K562 (cell line): ENCODE results near the gene SLC39A11. TPM values are rescaled to one million over a fixed set of nuclear protein-coding genes. Genes with fewer than 3 reads are reported as not detected.

Experiments used
- ATAC-seq: fragments of 200-7000 bp; cut with Tn5 transposase; 3 replicates; pipeline ENCODE4 v1.9.1; 2020; ENCODE audit warnings: moderate library complexity
- BruUV-seq: library from RNA; stranded (reverse); fragments of 400-500 nt; replicated peaks from 2 replicates; lab custom pipeline; 2021; lab: Mats Ljungman, UMichigan
- CTCF ChIA-PET: fragments of 300-600 bp; formaldehyde crosslinking; extraction: SDS; loops from one replicate; lab custom pipeline; 2021; ENCODE audit warnings: low intra/inter-chr PET ratio; lab: Yijun Ruan, JAX
- POLR2A ChIA-PET: fragments of 300-600, 350-650 bp; sonication (Branson Sonifier 250); formaldehyde crosslinking; extraction: SDS; loops from one replicate; lab custom pipeline; 2021; ENCODE audit warnings: antibody characterized with exemption, inconsistent platforms; lab: Yijun Ruan, JAX
- DNase-seq, 4 experiments: peaks; one replicate each; pipeline versions ENCODE4 v3.0.0 to v3.0.0-alpha.2; 2011 to 2018; ENCODE audit warnings: low spot score in 3 of 4, mixed read lengths in 3 of 4; ENCODE audit errors: extremely low read depth in 1 of 4
- FAIRE-seq: peaks from 2 replicates; lab custom pipeline; 2011; peaks lifted over from hg19 to GRCh38; lab: Jason Lieb, UNC
- H2AFZ ChIP-seq: 2 replicates; pipeline ENCODE4 v1.6.0; 2011; ENCODE audit warnings: low read depth, low read length, control low read depth, inconsistent platforms
- H3K27ac ChIP-seq: fragments of 200-600 bp; 3 replicates; pipeline ENCODE4 v1.8.0; 2011; ENCODE audit warnings: low read depth, mild to moderate bottlenecking, control low read depth, inconsistent platforms, low read length, moderate library complexity, mixed read lengths; ENCODE audit errors: extremely low read depth
- H3K27me3 ChIP-seq, 2 experiments: fragments of 300-600 bp in 1 of 2; 2 replicates in 1 of 2; 3 replicates in 1 of 2; pipeline versions ENCODE4 v1.6.0 to v1.8.0; 2011; ENCODE audit warnings: inconsistent platforms in 2 of 2, low read length in 2 of 2, mild to moderate bottlenecking in 1 of 2, mixed read lengths in 1 of 2, moderate library complexity in 1 of 2; ENCODE audit not compliant: control insufficient read depth in 2 of 2, insufficient read depth in 2 of 2
- H3K36me3 ChIP-seq: fragments of 300-600 bp; 3 replicates; pipeline ENCODE4 v1.8.0; 2011; ENCODE audit warnings: mild to moderate bottlenecking, low read length, inconsistent platforms; ENCODE audit not compliant: control insufficient read depth, insufficient read depth
- H3K4me1 ChIP-seq, 2 experiments: fragments of 200-600 bp in 1 of 2; replicated peaks in 1 of 2; 2 replicates in 1 of 2; 3 replicates in 1 of 2; pipeline versions ENCODE4 v1.5.1 to v1.8.0; 2011; ENCODE audit warnings: inconsistent platforms in 2 of 2, low read length in 2 of 2, mild to moderate bottlenecking in 1 of 2, mixed read lengths in 1 of 2, moderate library complexity in 1 of 2; ENCODE audit not compliant: control insufficient read depth in 2 of 2, insufficient read depth in 2 of 2
- H3K4me2 ChIP-seq: 2 replicates; pipeline ENCODE4 v1.6.1; 2011; ENCODE audit warnings: low read length, control low read depth, inconsistent platforms, mixed read lengths; ENCODE audit not compliant: insufficient read depth
- H3K4me3 ChIP-seq: fragments of 200-600 bp; sonication (generic), shearing (Covaris generic); 2 replicates; pipeline ENCODE4 v1.5.1; 2016; ENCODE audit warnings: control low read depth, inconsistent platforms
- H3K79me2 ChIP-seq: fragments of 200-600 bp; 3 replicates; pipeline ENCODE4 v1.8.0; 2011; ENCODE audit warnings: low read length, inconsistent platforms; ENCODE audit not compliant: control insufficient read depth, insufficient read depth
- H3K9ac ChIP-seq, 2 experiments: 2 replicates each; pipeline versions ENCODE4 v1.6.0 to v1.6.1; 2011; ENCODE audit warnings: low read depth in 2 of 2, low read length in 2 of 2, control low read depth in 1 of 2, inconsistent platforms in 1 of 2, mild to moderate bottlenecking in 1 of 2, mixed read lengths in 1 of 2; ENCODE audit not compliant: insufficient read depth in 1 of 2
- H3K9me1 ChIP-seq: one replicate; pipeline ENCODE4 v1.6.0; 2011; ENCODE audit warnings: inconsistent platforms, mild to moderate bottlenecking, low read length, moderate library complexity; ENCODE audit not compliant: control insufficient read depth, insufficient read depth
- H3K9me3 ChIP-seq: replicated peaks from 2 replicates; pipeline ENCODE4 v1.5.1; 2011; ENCODE audit warnings: low read depth, low read length, inconsistent platforms; ENCODE audit not compliant: control insufficient read depth, insufficient read depth
- H4K20me1 ChIP-seq: replicated peaks from 2 replicates; pipeline ENCODE4 v1.6.1; 2011; ENCODE audit warnings: low read length, inconsistent platforms, mixed read lengths; ENCODE audit not compliant: control insufficient read depth, insufficient read depth
- AFF1 ChIP-seq, 2 experiments: fragments of 450-650 bp; IDR thresholded peaks; 2 replicates each; pipeline ENCODE4 v1.6.1; 2018; ENCODE audit warnings: mild to moderate bottlenecking in 2 of 2, low read depth in 1 of 2; ENCODE audit not compliant: partially characterized antibody in 2 of 2
- ARID1B ChIP-seq: fragments of 450-650 bp; IDR thresholded peaks from 2 replicates; pipeline ENCODE4 v1.6.1; 2016; ENCODE audit warnings: antibody characterized with exemption, mild to moderate bottlenecking, inconsistent platforms
- CREM ChIP-seq: IDR thresholded peaks from 2 replicates; pipeline ENCODE4 v1.6.1; 2014; ENCODE audit warnings: antibody characterized with exemption, low read depth
- JUND ChIP-seq, 2 experiments: IDR thresholded peaks; 2 replicates in 1 of 2; 3 replicates in 1 of 2; pipeline ENCODE4 v1.6.1; 2011; ENCODE audit warnings: borderline replicate concordance in 2 of 2, low read depth in 2 of 2, low read length in 2 of 2, improper control_type of control experiment in 1 of 2, missing biosample characterization in 1 of 2, missing genetic modification characterization in 1 of 2, missing genetic modification reagents in 1 of 2
- MAX ChIP-seq: sonication (generic); formaldehyde crosslinking; IDR thresholded peaks from 2 replicates; pipeline ENCODE4 v1.9.0; 2022; ENCODE audit warnings: mild to moderate bottlenecking, missing genetic modification reagents
- REST ChIP-seq, 2 experiments: fragments of 450-650 bp; formaldehyde crosslinking in 1 of 2; IDR thresholded peaks; 2 replicates each; pipeline versions ENCODE4 v1.4.0 to v1.6.1; 2014 to 2020; ENCODE audit warnings: mild to moderate bottlenecking in 2 of 2, borderline replicate concordance in 1 of 2, low read depth in 1 of 2
- SMAD4 ChIP-seq: fragments of 250-450 bp; sonication (Bioruptor Pico); conservative IDR thresholded peaks from 2 replicates; pipeline ENCODE4 v1.8.0; 2021; ENCODE audit warnings: inconsistent platforms, mild to moderate bottlenecking, moderate library complexity
- TEAD4 ChIP-seq, 2 experiments: sonication (generic) in 1 of 2; formaldehyde crosslinking in 1 of 2; IDR thresholded peaks; 2 replicates each; pipeline versions ENCODE4 v1.6.1 to v1.8.0; 2012 to 2022; ENCODE audit warnings: borderline replicate concordance in 1 of 2, inconsistent platforms in 1 of 2, low read length in 1 of 2, mild to moderate bottlenecking in 1 of 2, missing genetic modification reagents in 1 of 2
- WGBS: fragments of 100-300 bp; shearing (Covaris generic); methylation state at CpG from one replicate; pipeline ENCODE4 v1.1.6; 2016; ENCODE audit warnings: low coverage, mixed read lengths; ENCODE audit not compliant: insufficient coverage; ENCODE audit errors: missing lambda C conversion rate; 5-methylcytosine and 5-hydroxymethylcytosine counted together
- in situ Hi-C: fragments of 300-500 bp; cut with MboI; formaldehyde crosslinking; loops from 4 replicates; pipeline ENCODE4 v1.15.0; 2018; ENCODE audit warnings: inconsistent platforms, mixed read lengths
- intact Hi-C: fragments of 100-400 bp; cut with micrococcal nuclease; formaldehyde crosslinking; loops from 2 replicates; pipeline ENCODE4 v1.14.2; 2022
- polyA plus RNA-seq, 8 experiments: library from polyadenylated mRNA; depleted of rRNA in 4 of 8; stranded (reverse) in 5 of 8; unstranded in 3 of 8; fragments of >200 nt; fragmentation: Nextera tagmentation in 2 of 8; fragmentation: Illumina TruSeq in 1 of 8; extraction: Ambion mirVana in 2 of 8; extraction: Trizol in 1 of 8; gene quantifications; 2 replicates each; pipeline versions ENCODE4 v1.2.1 to v1.2.3, GENCODE V29; 2011 to 2014; ENCODE audit warnings: inconsistent platforms in 1 of 8, missing spikeins in 1 of 8
- total RNA-seq, 7 experiments: library from RNA; depleted of rRNA in 6 of 7; stranded (reverse); fragments of >200 nt in 6 of 7; fragmentation: Illumina TruSeq in 2 of 7; extraction: Trizol in 2 of 7; gene quantifications; 2 replicates each; pipeline versions ENCODE4 v1.2.1 to v1.2.3, GENCODE V29; 2011 to 2021; ENCODE audit warnings: low replicate concordance in 1 of 7

SLC39A11 gene
- total and polyA plus RNA-seq, 9 of the 15 experiments (the other 6 are each of a cell fraction or from before 2014, with no cell fraction given) = 10.5 to 26.4 (median 13.4) TPM

GRCh38 chr17:72935984-72936383 lies 156.5 kb downstream of the SLC39A11 start:
- Histone ChIP-seq H4K20me1 (no peaks in the 10 kb centered on the region), H3K4me3 (no peak overlapping the region), H3K27ac (no peak overlapping the region), H3K9me1 (no peaks in the 10 kb centered on the region), H3K36me3 (no peaks in the 10 kb centered on the region), H2AFZ (no peak overlapping the region), H3K79me2 (no peaks in the 10 kb centered on the region), H3K27me3 (no peaks in the 10 kb centered on the region; a peak in 1 of 5 replicates), H3K9me3 (no peaks in the 10 kb centered on the region), H3K4me2 (no peak overlapping the region), H3K4me1 (no peaks in the 10 kb centered on the region), H3K9ac (no peak overlapping the region)
- ChIA-PET CTCF (no interaction called here), POLR2A (interaction anchor here (0.6 kb wide), 1 partner anchor 14 kb away, joined by 3 read pairs; no protein-coding TSS in a partner anchor)
- no peak for DNase-seq
- 59% methylated on average over 8 of the region's 8 CpGs for WGBS
- peak; percentile 55 for FAIRE-seq
- intact Hi-C loops (no loop called here), in situ Hi-C loops (no loop called here)
- no TSS peak for BruUV-seq
- ATAC-seq = no peak
- peak; percentile 22; the same call in 1 of the 2 replicates for TF ChIP-seq JUND (IDR thresholded peaks at IDR 0.05; ENCODE audit: borderline replicate concordance, low read depth, low read length)
- no peak; the same call in 2 of the 3 replicates for TF ChIP-seq JUND (tag; IDR thresholded peaks at IDR 0.05; ENCODE audit: borderline replicate concordance, low read depth, low read length)
- no peak for TF ChIP-seq AFF1 (IDR thresholded peaks at IDR 0.05; ENCODE audit: low read depth in 1 of 2, partially characterized antibody in 2 of 2)
- peak; percentile 34; the same call in 1 of the 2 replicates for TF ChIP-seq CREM
- no peak for TF ChIP-seq MAX
- TF ChIP-seq TEAD4 (IDR thresholded peaks at IDR 0.05; ENCODE audit: low read length) = peak; percentile 17; the same call in 1 of the 2 replicates
- TF ChIP-seq TEAD4 (CRISPR knock-in tag; IDR thresholded peaks at IDR 0.05; ENCODE audit: borderline replicate concordance) = no peak
- TF ChIP-seq REST (IDR thresholded peaks at IDR 0.05; ENCODE audit: borderline replicate concordance) = no peak
- TF ChIP-seq REST (CRISPR knock-in tag; IDR thresholded peaks at IDR 0.05; ENCODE audit: low read depth) = no peak
- TF ChIP-seq ARID1B = peak; percentile 11; the same call in 1 of the 2 replicates
- TF ChIP-seq SMAD4 = no peak
